Common myeloid progenitor, CD34-positive (primary cell): ENCODE measurements around the gene ZNF697.

Experiments
- CTCF ChIA-PET: fragments of 350-600 bp; sonication (Branson Sonifier 250); formaldehyde crosslinking; loops from one replicate; lab custom pipeline; 2021; ENCODE audit warnings: antibody characterized with exemption; lab: Charles Lee
- POLR2A ChIA-PET: fragments of 350-600 bp; sonication (Branson Sonifier 250); formaldehyde crosslinking; loops from one replicate; lab custom pipeline; 2021; ENCODE audit warnings: antibody characterized with exemption; lab: Charles Lee
- DNase-seq, 3 donors: peaks; one replicate each; pipeline versions ENCODE4 v3.0.0 to v3.0.0-alpha.2; 2013
- H3K27ac ChIP-seq, 2 experiments: 1 replicate in 1 of 2; 2 replicates in 1 of 2; pipeline ENCODE4 v1.7.0; 2013; ENCODE audit warnings: inconsistent platforms in 2 of 2, low read length in 2 of 2, mild to moderate bottlenecking in 2 of 2, low read depth in 1 of 2, moderate library complexity in 1 of 2; ENCODE audit not compliant: severe bottlenecking in 2 of 2, insufficient read depth in 1 of 2, poor library complexity in 1 of 2
- H3K27me3 ChIP-seq, 5 experiments: replicated peaks in 2 of 5; 1 replicate in 3 of 5; 2 replicates in 2 of 5; pipeline versions ENCODE4 v1.6.1 to v1.7.0; 2013; ENCODE audit warnings: low read length in 4 of 5, mild to moderate bottlenecking in 2 of 5, moderate library complexity in 2 of 5, inconsistent platforms in 1 of 5; ENCODE audit not compliant: insufficient read depth in 5 of 5, control insufficient read depth in 4 of 5
- H3K36me3 ChIP-seq, 4 experiments: 1 replicate in 2 of 4; 2 replicates in 2 of 4; pipeline versions ENCODE4 v1.6.1 to v1.7.0; 2013; ENCODE audit warnings: low read length in 3 of 4, control low read depth in 1 of 4, mild to moderate bottlenecking in 1 of 4; ENCODE audit not compliant: control insufficient read depth in 4 of 4, insufficient read depth in 4 of 4
- H3K4me1 ChIP-seq, 4 experiments: 1 replicate in 3 of 4; 2 replicates in 1 of 4; pipeline versions ENCODE4 v1.6.1 to v1.7.1; 2013; ENCODE audit warnings: low read length in 3 of 4, mild to moderate bottlenecking in 3 of 4, control low read depth in 1 of 4, inconsistent platforms in 1 of 4, moderate library complexity in 1 of 4; ENCODE audit not compliant: control insufficient read depth in 4 of 4, insufficient read depth in 4 of 4; ENCODE audit errors: control extremely low read depth in 1 of 4
- H3K4me3 ChIP-seq, 7 experiments: 1 replicate in 4 of 7; 2 replicates in 3 of 7; pipeline versions ENCODE4 v1.5.1 to v1.7.0; 2013; ENCODE audit warnings: mild to moderate bottlenecking in 7 of 7, low read length in 6 of 7, moderate library complexity in 6 of 7, inconsistent platforms in 2 of 7, low read depth in 2 of 7, control low read depth in 1 of 7; ENCODE audit not compliant: insufficient read depth in 4 of 7, control insufficient read depth in 1 of 7; ENCODE audit errors: extremely low read depth in 1 of 7
- H3K9me3 ChIP-seq, 5 experiments: 1 replicate in 4 of 5; 2 replicates in 1 of 5; pipeline versions ENCODE4 v1.6.1 to v1.7.1; 2013; ENCODE audit warnings: low read length in 4 of 5, mild to moderate bottlenecking in 2 of 5, inconsistent platforms in 1 of 5, low read depth in 1 of 5, moderate library complexity in 1 of 5; ENCODE audit not compliant: control insufficient read depth in 4 of 5, insufficient read depth in 2 of 5; ENCODE audit errors: control extremely low read depth in 1 of 5
- WGBS: methylation state at CpG from one replicate; pipeline ENCODE4 v1.1.5; 2013; ENCODE audit not compliant: insufficient coverage; 5-methylcytosine and 5-hydroxymethylcytosine counted together

The ZNF697 gene

GRCh38 chr1:119647228-119647733 lies 785 bp downstream of the ZNF697 start:
- Histone ChIP-seq H3K27ac (no peak overlapping the region), H3K4me3 (peak overlapping the region; percentile 64 to 88 (median 79)), H3K27me3 (peaks cover 6 to 21% (median 7%) of the 10 kb centered on the region in 5 experiments), H3K36me3 (no peaks in the 10 kb centered on the region), H3K4me1 (peaks cover 6 to 28% (median 20%) of the 10 kb centered on the region in 4 experiments), H3K9me3 (no peaks in the 10 kb centered on the region)
- ChIA-PET CTCF (interaction anchor here (0.6 to 9.4 kb wide), 14 partner anchors 10 to 65 kb away, joined by 3 to 97 read pairs (median 6); no protein-coding TSS in a partner anchor), POLR2A (interaction anchor here (1.0 kb wide), 1 partner anchor 15 kb away, joined by 4 read pairs; no protein-coding TSS in a partner anchor)
- WGBS, result 0% methylated on average over 4 of the region's 18 CpGs
- DNase-seq, result no peak

DNA sequence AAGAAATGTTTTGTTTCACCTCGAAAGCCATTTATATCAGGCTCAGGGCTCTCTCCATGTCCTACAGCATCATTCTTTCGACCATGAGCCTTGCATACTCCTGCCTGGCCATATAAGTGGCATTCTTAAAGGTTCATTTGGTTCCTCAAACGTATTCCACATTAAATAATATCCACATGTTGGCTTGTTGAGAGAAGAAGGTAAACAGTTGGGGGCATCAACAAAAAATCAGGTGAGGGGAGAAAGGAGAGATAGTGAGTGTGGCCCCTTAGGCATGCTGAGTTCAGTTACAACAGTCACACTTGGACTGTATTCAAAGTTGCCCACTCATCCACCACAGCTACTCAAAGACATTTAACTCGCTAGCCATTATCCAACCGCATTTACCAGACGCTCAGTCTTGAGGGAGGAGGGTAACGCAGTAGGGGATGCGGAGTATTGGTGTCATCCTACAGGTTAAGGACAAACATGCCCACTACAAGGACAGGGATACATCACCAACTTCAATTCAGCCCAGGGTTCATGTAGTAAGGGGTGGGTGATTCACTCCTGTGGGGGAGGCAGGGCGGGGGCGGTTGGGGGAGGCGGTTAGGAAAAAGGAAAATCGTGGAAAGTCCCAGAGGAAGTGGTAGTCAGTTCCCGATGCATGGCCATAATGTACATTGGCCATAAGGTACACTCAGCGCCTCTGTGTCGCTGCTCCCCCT lies 1.4 kb downstream of the ZNF697 start:
- H3K27ac ChIP-seq, result no peak overlapping the region
- no peaks in the 10 kb centered on the region for H3K36me3 ChIP-seq
- DNase-seq, result peak in 2 of 3 donors; percentile 36 to 40
- H3K4me3 ChIP-seq, result peak overlapping the region; percentile 23 to 88 (median 79)
- H3K4me1 ChIP-seq, result peaks cover 6 to 28% (median 20%) of the 10 kb centered on the region in 4 experiments
- peaks cover 4 to 18% (median 7%) of the 10 kb centered on the region in 5 experiments for H3K27me3 ChIP-seq
- POLR2A ChIA-PET, result no interaction called here
- H3K9me3 ChIP-seq, result no peaks in the 10 kb centered on the region
- 70% methylated on average over 4 of the region's 15 CpGs for WGBS
- CTCF ChIA-PET, result interaction anchor here (0.7 to 9.4 kb wide), 12 partner anchors 11 to 64 kb away, joined by 3 to 97 read pairs (median 8); no protein-coding TSS in a partner anchor

- Histone ChIP-seq H3K27ac (no peak overlapping the region), H3K9me3 (no peaks in the 10 kb centered on the region), H3K27me3 (no peaks in the 10 kb centered on the region), H3K36me3 (no peaks in the 10 kb centered on the region), H3K4me3 (no peak overlapping the region), H3K4me1 (peaks cover 0 to 1% (median 0%) of the 10 kb centered on the region in 4 experiments)
- POLR2A ChIA-PET, result no interaction called here
- WGBS, result 100% methylated on average over 1 of the region's 1 CpG
- CTCF ChIA-PET, result interaction anchor here (0.7 to 1.0 kb wide), 2 partner anchors 23 to 27 kb away, joined by 4 to 5 read pairs; no protein-coding TSS in a partner anchor
- no peak for DNase-seq
Measured at GRCh38 chr1:119639109-119639508, 9.0 kb downstream of the ZNF697 start.

GRCh38 chr1:119637710-119638109 lies 10.4 kb downstream of the ZNF697 start:
- H3K4me1 ChIP-seq, result peaks cover 0 to 3% (median 1%) of the 10 kb centered on the region in 4 experiments
- POLR2A ChIA-PET, result no interaction called here
- no peaks in the 10 kb centered on the region for H3K27me3 ChIP-seq
- no peak for DNase-seq
- H3K4me3 ChIP-seq, result no peak overlapping the region
- CTCF ChIA-PET, result interaction anchor here (0.9 to 1.0 kb wide), 2 partner anchors 10 to 17 kb away, joined by 3 read pairs; no protein-coding TSS in a partner anchor
- H3K27ac ChIP-seq, result no peak overlapping the region
- no peaks in the 10 kb centered on the region for H3K36me3 ChIP-seq
- H3K9me3 ChIP-seq, result no peaks in the 10 kb centered on the region
- no CpG with 5 or more reads among the region's 1 CpG for WGBS

GRCh38 chr1:119636491-119637089 lies 11.5 kb downstream of the ZNF697 start:
- H3K9me3 ChIP-seq, result no peaks in the 10 kb centered on the region
- no peaks in the 10 kb centered on the region for H3K27me3 ChIP-seq
- no peak overlapping the region for H3K27ac ChIP-seq
- CTCF ChIA-PET, result interaction anchor here (0.9 to 1.0 kb wide), 2 partner anchors 11 to 18 kb away, joined by 3 read pairs; no protein-coding TSS in a partner anchor
- H3K4me1 ChIP-seq, result peaks cover 0 to 14% (median 12%) of the 10 kb centered on the region in 4 experiments
- H3K36me3 ChIP-seq, result no peaks in the 10 kb centered on the region
- H3K4me3 ChIP-seq, result no peak overlapping the region
- WGBS, result 100% methylated on average over 1 of the region's 4 CpGs
- DNase-seq, result no peak
- POLR2A ChIA-PET, result no interaction called here

GRCh38 chr1:119635811-119636390 lies 12.2 kb downstream of the ZNF697 start:
- Histone ChIP-seq H3K27ac (no peak overlapping the region), H3K27me3 (no peaks in the 10 kb centered on the region), H3K4me1 (peaks cover 0 to 20% (median 19%) of the 10 kb centered on the region in 4 experiments), H3K4me3 (no peak overlapping the region), H3K36me3 (no peaks in the 10 kb centered on the region), H3K9me3 (no peaks in the 10 kb centered on the region)
- ChIA-PET CTCF (interaction anchor here (1.1 to 1.4 kb wide), 4 partner anchors 10 to 25 kb away, joined by 3 to 4 read pairs (median 4); no protein-coding TSS in a partner anchor), POLR2A (no interaction called here)
- peak in 1 of 3 donors; percentile 3 for DNase-seq
- 83% methylated on average over 5 of the region's 7 CpGs for WGBS
